Skeletal muscle satellite cell (primary cell): ENCODE data around the gene SUV39H2. TPM values are rescaled to one million over a fixed set of nuclear protein-coding genes. Genes with fewer than 3 reads are reported as not detected.
A peak's percentile ranks its signal among the peaks of the same experiment; 100 is the strongest.

Experiments used
- H3K27me3 ChIP-seq: 2 replicates; pipeline ENCODE4 v1.7.0; 2013; ENCODE audit warnings: low read length; ENCODE audit not compliant: control insufficient read depth, insufficient read depth
- H3K36me3 ChIP-seq: 2 replicates; pipeline ENCODE4 v1.7.0; 2013; ENCODE audit warnings: mild to moderate bottlenecking, control low read depth, low read length; ENCODE audit not compliant: insufficient read depth
- H3K4me1 ChIP-seq: 2 replicates; pipeline ENCODE4 v1.7.0; 2013; ENCODE audit warnings: low read length; ENCODE audit not compliant: control insufficient read depth, insufficient read depth
- H3K4me2 ChIP-seq: 2 replicates; pipeline ENCODE4 v1.7.0; 2013; ENCODE audit warnings: mild to moderate bottlenecking, low read length
- H3K4me3 ChIP-seq: 2 replicates; pipeline ENCODE4 v1.7.0; 2013; ENCODE audit warnings: low read length
- H3K9ac ChIP-seq: 2 replicates; pipeline ENCODE4 v1.7.0; 2013; ENCODE audit warnings: mild to moderate bottlenecking, low read depth, low read length, moderate library complexity
- H3K9me3 ChIP-seq: replicated peaks from 2 replicates; pipeline ENCODE4 v1.7.0; 2013; ENCODE audit warnings: mild to moderate bottlenecking, control low read depth, low read length
- total RNA-seq: library from RNA; depleted of rRNA; stranded (reverse); fragments of >200 nt; gene quantifications from 2 replicates; pipeline ENCODE4 v1.2.3, GENCODE V29; 2012; rRNA removed

The SUV39H2 gene, protein sequence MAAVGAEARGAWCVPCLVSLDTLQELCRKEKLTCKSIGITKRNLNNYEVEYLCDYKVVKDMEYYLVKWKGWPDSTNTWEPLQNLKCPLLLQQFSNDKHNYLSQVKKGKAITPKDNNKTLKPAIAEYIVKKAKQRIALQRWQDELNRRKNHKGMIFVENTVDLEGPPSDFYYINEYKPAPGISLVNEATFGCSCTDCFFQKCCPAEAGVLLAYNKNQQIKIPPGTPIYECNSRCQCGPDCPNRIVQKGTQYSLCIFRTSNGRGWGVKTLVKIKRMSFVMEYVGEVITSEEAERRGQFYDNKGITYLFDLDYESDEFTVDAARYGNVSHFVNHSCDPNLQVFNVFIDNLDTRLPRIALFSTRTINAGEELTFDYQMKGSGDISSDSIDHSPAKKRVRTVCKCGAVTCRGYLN
- total RNA-seq, result 18.1 and 23.3 TPM in 2 replicates

DNA sequence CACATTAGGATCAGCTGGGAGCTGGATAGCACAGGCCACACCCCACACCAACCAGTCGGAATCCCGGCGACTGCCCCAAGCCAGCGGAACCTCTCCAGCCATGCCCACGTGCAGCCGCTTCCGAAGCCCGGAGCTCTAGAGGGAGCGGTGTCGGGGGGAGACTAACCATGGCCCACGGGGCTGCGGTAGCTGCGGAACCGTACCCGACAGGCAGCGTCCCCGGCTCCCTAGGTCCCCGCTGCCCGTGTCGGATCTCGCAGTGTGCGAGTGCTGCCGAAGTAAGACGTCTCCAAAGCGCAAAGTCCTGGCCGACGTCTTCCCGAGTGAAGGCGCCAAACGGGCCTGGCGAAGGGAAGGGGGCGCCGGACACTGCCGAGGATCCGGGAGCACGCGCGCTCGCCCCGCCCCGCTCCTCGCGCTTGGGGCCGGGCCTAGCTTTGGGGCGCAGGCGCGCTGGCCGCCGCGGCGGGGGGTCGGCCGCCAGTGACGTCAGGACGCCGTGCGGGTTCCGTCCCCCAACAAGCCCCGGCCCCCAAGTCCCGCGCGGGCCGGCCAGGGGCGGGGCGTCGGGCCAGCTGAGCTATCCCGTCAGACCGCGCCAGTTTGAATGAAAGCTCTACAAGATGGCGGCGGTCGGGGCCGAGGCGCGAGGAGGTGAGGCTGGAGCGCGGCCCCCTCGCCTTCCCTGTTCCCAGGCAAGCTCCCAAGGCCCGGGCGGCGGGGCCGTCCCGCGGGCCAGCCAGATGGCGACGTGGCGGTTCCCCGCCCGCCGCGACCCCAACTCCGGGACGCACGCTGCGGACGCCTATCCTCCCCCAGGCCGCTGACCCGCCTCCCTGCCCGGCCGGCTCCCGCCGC is at the start of gene SUV39H2:
TSS of gene SUV39H2 (plus strand) at position 601 of the 858 bp plus-strand sequence. CDS start at position 624, 23 bp downstream.
- peaks cover 4% of the 10 kb centered on the region for H3K36me3 ChIP-seq
- H3K4me1 ChIP-seq, result peaks cover 22% of the 10 kb centered on the region
- H3K9me3 ChIP-seq, result no peaks in the 10 kb centered on the region
- peak within 1 kb of the TSS; percentile 100 for H3K4me3 ChIP-seq
- H3K27me3 ChIP-seq, result no peaks in the 10 kb centered on the region
- peak within 1 kb of the TSS; percentile 97 for H3K4me2 ChIP-seq
- H3K9ac ChIP-seq, result peak within 1 kb of the TSS; percentile 99

DNA sequence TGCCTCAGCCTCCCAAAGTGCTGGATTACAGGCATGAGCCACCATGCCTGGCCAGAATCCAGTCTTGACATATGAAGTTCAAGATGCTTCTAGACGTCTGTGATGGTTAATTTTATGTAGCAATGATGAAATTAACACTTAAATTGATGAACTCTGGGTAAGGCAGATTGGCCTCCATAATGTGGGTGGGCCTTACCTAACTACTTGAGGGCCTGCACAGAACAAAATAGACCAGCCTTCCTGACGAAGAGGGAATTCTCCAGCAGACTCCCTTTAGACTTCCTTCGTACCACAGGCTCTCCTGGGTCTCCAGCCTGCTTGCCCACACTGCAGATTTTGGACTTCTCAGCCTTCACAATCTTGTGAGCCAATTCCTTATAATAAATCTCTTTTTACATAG is 45.6 kb upstream of the SUV39H2 start:
- Histone ChIP-seq H3K9ac (no peak overlapping the region), H3K36me3 (no peaks in the 10 kb centered on the region), H3K4me1 (peaks cover 6% of the 10 kb centered on the region), H3K4me3 (no peak overlapping the region), H3K4me2 (no peak overlapping the region), H3K9me3 (no peaks in the 10 kb centered on the region), H3K27me3 (no peaks in the 10 kb centered on the region)

DNA sequence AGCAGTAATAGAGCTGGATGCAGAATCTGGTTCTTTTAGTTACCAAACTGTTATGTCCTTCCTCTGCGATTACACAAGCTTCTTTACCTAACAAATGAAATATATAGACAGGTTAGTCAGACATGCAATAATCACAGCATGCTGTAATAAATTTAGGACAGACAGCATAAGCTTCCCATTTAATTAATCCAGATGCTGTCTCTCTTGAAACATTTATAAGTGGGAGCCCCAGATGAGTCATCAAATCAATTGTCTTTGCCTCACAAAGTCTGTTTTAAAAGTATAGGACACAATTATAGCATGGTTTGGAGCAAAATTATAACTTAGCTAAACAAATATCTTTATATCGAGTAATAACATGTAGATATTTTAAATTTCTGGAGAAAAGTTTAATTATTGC is 42.5 kb upstream of the SUV39H2 start:
- H3K27me3 ChIP-seq, result no peaks in the 10 kb centered on the region
- no peak overlapping the region for H3K9ac ChIP-seq
- peaks cover 6% of the 10 kb centered on the region for H3K4me1 ChIP-seq
- H3K9me3 ChIP-seq, result no peaks in the 10 kb centered on the region
- H3K36me3 ChIP-seq, result peaks cover 10% of the 10 kb centered on the region
- H3K4me2 ChIP-seq, result no peak overlapping the region
- H3K4me3 ChIP-seq, result no peak overlapping the region

DNA sequence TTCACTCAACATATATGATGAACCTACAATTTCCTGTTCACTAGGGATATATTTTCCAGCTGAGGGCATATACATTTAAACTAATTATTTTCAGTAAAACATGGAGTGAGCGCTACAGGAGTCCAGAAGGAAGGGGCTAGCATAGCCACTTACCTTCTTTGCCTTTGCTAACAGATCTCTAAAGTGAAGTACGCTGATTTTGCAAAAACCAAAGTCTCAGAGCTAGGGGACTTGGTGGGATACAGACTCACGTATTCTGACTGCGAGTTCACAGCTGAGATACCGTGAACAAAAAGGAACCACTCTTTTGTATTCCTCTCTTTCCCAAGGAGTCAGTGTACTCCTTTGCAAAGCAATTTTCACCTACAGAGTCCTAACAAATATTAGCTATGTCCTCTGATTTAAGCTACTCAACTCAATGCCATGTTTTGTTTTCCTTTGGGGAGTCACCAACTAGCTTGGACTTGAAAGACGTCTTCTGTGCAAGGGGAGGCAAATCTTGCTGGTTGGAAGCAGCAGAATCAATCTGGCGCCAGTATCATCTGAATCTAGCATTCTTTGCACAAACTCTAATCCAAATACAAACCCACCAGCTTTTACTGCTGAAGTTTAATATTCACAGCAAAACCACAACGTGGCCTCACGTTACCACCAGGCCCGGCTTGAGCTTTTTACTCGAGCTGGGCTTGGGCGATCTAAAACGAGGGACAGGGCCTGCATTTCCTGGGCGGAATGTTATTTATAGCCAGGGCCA is 41.5 kb upstream of the SUV39H2 start:
- H3K9ac ChIP-seq, result peak overlapping the region; percentile 99
- peaks cover 20% of the 10 kb centered on the region for H3K36me3 ChIP-seq
- peak overlapping the region; percentile 90 for H3K4me2 ChIP-seq
- no peaks in the 10 kb centered on the region for H3K27me3 ChIP-seq
- peaks cover 6% of the 10 kb centered on the region for H3K4me1 ChIP-seq
- peak overlapping the region; percentile 98 for H3K4me3 ChIP-seq
- H3K9me3 ChIP-seq, result no peaks in the 10 kb centered on the region

DNA sequence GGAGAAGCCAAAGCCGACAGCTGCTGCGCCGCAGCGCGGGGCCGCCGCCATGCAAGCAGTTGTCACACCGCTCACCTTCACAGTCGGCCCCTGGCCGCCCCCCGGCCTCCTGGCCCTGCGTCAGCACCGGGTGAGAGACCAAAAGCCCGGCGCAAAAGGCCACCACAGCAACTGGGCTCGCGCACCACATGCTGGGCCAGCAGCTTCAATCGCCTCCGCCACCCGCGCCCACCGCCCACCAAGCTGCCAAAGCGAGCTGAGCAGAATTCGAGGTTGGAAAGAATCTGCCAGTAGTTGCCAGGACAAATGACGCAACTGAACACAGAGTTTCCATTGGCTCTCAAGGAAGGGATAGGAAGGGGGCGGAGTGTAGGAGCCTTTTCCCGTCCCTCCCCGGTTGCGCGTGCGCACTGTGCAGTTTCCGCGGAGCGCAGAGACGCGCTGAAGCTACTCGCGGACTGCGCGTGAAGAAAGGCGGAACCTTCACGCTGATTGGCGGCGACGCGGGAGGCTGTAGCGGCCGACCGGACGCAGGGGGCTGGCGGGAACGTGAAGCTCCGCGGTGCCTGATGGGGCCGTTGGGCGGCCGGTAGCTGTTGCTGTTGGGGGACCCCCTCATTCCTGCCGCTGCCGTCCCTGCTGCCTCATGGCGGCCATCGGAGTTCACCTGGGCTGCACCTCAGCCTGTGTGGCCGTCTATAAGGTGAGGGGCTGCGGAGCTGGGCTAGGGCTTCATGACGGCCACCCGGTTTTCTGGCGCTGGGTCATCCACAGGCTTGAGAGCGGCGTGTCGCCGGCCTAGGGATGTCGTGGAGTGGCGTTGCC is 40.7 kb upstream of the SUV39H2 start, which contains the start of the genes CDNF, HSPA14 and MSANTD7:
TSS of gene CDNF (minus strand) at position 281 of the 825 bp plus-strand sequence. CDS start at position 190, 91 bp downstream.
TSS of gene HSPA14 (plus strand) at position 550 of the 825 bp plus-strand sequence. CDS start at position 647, 97 bp downstream.
TSS of gene MSANTD7 (plus strand) at position 550 of the 825 bp plus-strand sequence. CDS start 3,979 bp downstream, outside the sequence.
- H3K9ac ChIP-seq, result peak within 1 kb of the TSS; percentile 99
- H3K36me3 ChIP-seq, result peaks cover 28% of the 10 kb centered on the region
- peak within 1 kb of the TSS; percentile 98 for H3K4me3 ChIP-seq
- H3K4me1 ChIP-seq, result peaks cover 6% of the 10 kb centered on the region
- H3K9me3 ChIP-seq, result no peaks in the 10 kb centered on the region
- no peaks in the 10 kb centered on the region for H3K27me3 ChIP-seq
- H3K4me2 ChIP-seq, result peak within 1 kb of the TSS; percentile 93

DNA sequence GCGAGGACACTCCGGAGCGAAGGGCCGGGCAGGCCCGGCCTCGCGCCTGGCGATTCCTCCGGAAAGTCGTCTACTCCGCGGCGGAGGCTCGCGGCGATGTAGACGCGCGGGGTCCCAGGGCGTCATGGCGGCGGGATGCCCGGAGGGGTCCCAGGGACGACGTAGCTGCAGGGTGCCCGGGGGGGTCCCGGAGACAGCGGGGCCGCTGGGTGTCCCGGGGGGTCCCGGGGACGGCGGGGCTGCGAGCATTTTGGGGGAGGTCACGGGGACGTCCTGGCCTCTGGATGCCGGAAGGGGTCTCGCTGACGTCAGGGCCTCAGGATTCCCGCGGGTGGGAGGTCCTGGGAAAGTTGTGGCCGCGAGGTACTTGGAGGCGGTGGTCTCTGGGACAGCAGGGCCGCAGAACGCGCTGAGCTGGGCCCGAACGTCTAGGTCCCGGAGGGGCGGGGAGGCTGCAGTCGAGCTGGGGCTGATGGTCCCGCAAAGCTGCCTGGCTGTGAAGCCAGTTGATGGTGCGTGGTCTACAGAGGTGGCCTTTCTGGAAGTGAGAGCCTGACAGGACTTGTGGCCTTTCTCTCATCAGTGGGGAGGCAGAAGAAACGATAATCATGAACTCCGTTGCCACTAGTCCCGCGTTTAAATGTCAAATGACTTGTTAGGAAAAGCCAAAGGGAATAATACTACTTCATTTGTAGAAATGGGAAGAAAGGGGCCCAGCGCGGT is 39.9 kb upstream of the SUV39H2 start:
- Histone ChIP-seq H3K36me3 (peaks cover 35% of the 10 kb centered on the region), H3K9ac (peak overlapping the region; percentile 99), H3K4me2 (peak overlapping the region; percentile 93), H3K4me1 (peaks cover 6% of the 10 kb centered on the region), H3K4me3 (peak overlapping the region; percentile 98), H3K9me3 (no peaks in the 10 kb centered on the region), H3K27me3 (no peaks in the 10 kb centered on the region)

DNA sequence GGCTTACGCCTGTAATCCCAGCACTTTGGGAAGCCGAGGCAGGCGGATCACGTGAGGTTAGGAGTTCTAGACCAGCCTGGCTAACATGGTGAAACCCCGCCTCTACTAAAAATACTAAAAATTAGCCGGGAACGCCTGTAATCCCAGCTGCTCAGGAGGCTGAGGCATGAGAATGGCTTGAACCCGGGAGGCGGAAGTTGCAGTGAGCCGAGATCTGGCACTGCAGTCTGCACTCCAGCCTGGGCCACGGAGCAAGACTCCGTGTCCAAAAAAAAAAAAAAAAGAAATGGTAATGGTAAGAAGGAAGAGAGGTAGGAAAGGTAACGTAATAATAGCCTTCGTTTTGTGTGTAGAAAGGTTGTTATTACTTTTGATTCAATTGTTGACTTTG is 39.4 kb upstream of the SUV39H2 start:
- Histone ChIP-seq H3K4me3 (peak overlapping the region; percentile 98), H3K9me3 (no peaks in the 10 kb centered on the region), H3K36me3 (peaks cover 40% of the 10 kb centered on the region), H3K27me3 (no peaks in the 10 kb centered on the region), H3K4me2 (peak overlapping the region; percentile 93), H3K4me1 (peaks cover 6% of the 10 kb centered on the region), H3K9ac (peak overlapping the region; percentile 99)

DNA sequence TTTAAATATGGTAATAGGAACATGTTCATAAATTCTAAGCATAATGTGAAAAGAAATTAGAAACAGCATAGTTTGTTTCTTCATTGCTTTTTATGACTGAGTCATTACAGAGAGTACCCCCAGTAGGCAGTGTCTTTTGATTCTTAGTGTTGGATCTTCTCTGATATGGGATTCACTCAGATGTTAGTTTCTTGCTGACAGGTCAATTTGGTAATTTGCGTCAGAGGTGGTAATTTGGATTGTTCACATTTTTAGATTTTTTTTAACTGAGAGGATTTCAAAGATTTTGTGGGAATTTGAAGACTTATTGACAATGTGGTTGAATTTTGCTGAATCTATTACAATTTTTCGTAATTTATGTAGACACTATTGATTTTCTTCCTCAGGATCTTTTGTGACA is 38.5 kb upstream of the SUV39H2 start:
- H3K4me2 ChIP-seq, result no peak overlapping the region
- H3K9ac ChIP-seq, result no peak overlapping the region
- H3K4me3 ChIP-seq, result no peak overlapping the region
- H3K4me1 ChIP-seq, result peaks cover 6% of the 10 kb centered on the region
- H3K27me3 ChIP-seq, result no peaks in the 10 kb centered on the region
- peaks cover 46% of the 10 kb centered on the region for H3K36me3 ChIP-seq
- no peaks in the 10 kb centered on the region for H3K9me3 ChIP-seq

DNA sequence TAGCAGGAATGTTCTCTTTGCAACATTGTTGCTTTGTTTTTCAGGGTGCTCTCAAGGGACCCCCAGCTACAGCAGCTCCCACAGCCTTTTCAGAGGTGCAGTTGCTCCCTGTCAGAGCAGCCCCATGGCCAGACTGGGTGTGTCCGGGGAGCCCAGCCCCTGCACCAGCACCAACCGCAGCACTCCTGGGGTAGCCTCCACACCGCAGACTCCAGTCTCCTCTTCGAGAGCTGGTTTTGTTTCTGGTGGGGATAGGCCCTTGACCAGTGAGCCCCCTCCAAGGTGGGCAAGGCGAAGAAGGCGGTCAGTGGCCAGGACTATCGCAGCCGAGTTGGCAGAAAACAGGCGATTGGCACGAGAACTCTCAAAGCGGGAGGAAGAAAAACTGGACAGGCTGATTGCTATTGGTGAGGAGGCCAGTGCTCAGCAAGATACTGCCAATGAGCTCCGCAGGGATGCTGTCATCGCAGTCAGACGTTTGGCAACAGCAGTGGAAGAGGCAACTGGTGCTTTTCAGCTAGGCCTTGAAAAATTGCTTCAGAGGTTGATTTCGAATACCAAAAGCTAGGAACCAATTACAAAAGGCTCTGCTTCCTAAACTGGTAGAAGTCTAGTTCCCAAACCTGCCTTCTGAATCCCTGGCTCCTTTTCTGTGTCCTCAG is 35.2 kb upstream of the SUV39H2 start:
- H3K27me3 ChIP-seq, result no peaks in the 10 kb centered on the region
- peaks cover 46% of the 10 kb centered on the region for H3K36me3 ChIP-seq
- no peak overlapping the region for H3K4me2 ChIP-seq
- no peaks in the 10 kb centered on the region for H3K9me3 ChIP-seq
- H3K4me3 ChIP-seq, result no peak overlapping the region
- no peaks in the 10 kb centered on the region for H3K4me1 ChIP-seq
- H3K9ac ChIP-seq, result no peak overlapping the region
